Measurements from ENCODE around the gene GLIS1. TPM values are rescaled to one million over a fixed set of nuclear protein-coding genes. Genes with fewer than 3 reads are reported as not detected.
A peak's percentile ranks its signal among the peaks of the same experiment; 100 is the strongest.

Gene GLIS1
- total RNA-seq, 1 donor from 2014 or later: 17.4 TPM

GRCh38 chr1:53643881-53644390 is 95.0 kb downstream of the GLIS1 start:
- no peaks in the 10 kb centered on the region for H3K9me3 Mint-ChIP-seq (ENCODE audit: low read depth)
- H3K4me3 Mint-ChIP-seq (ENCODE audit: unreplicated experiment): no peak overlapping the region
- peaks cover 51% of the 10 kb centered on the region for H3K4me1 Mint-ChIP-seq (ENCODE audit: low read depth)
- no peaks in the 10 kb centered on the region for H3K27me3 Mint-ChIP-seq (ENCODE audit: low read depth)
- peaks cover 2% of the 10 kb centered on the region for H3K36me3 Mint-ChIP-seq (ENCODE audit: low read depth)
- peak; percentile 24 for DNase-seq (ENCODE audit: low spot score)
- peak overlapping the region; percentile 32 for H3K27ac Mint-ChIP-seq (ENCODE audit: unreplicated experiment)
- no peak for TF ChIP-seq CTCF (IDR thresholded peaks at IDR 0.05)

GRCh38 chr1:53643041-53643880 is 95.7 kb downstream of the GLIS1 start:
- H3K36me3 Mint-ChIP-seq (ENCODE audit: low read depth): peaks cover 2% of the 10 kb centered on the region
- peaks cover 47% of the 10 kb centered on the region for H3K4me1 Mint-ChIP-seq (ENCODE audit: low read depth)
- H3K9me3 Mint-ChIP-seq (ENCODE audit: low read depth): no peaks in the 10 kb centered on the region
- H3K27ac Mint-ChIP-seq (ENCODE audit: unreplicated experiment): peak overlapping the region; percentile 32
- peak; percentile 59 for DNase-seq (ENCODE audit: low spot score)
- no peaks in the 10 kb centered on the region for H3K27me3 Mint-ChIP-seq (ENCODE audit: low read depth)
- no peak overlapping the region for H3K4me3 Mint-ChIP-seq (ENCODE audit: unreplicated experiment)
- TF ChIP-seq CTCF (IDR thresholded peaks at IDR 0.05): no peak

GRCh38 chr1:53642607-53643006 is 96.4 kb downstream of the GLIS1 start:
- H3K9me3 Mint-ChIP-seq (ENCODE audit: low read depth): no peaks in the 10 kb centered on the region
- H3K4me1 Mint-ChIP-seq (ENCODE audit: low read depth): peaks cover 43% of the 10 kb centered on the region
- H3K36me3 Mint-ChIP-seq (ENCODE audit: low read depth): peaks cover under 1% of the 10 kb centered on the region
- TF ChIP-seq CTCF (IDR thresholded peaks at IDR 0.05): no peak
- peak; percentile 32 for DNase-seq (ENCODE audit: low spot score)
- no peak overlapping the region for H3K4me3 Mint-ChIP-seq (ENCODE audit: unreplicated experiment)
- no peak overlapping the region for H3K27ac Mint-ChIP-seq (ENCODE audit: unreplicated experiment)
- H3K27me3 Mint-ChIP-seq (ENCODE audit: low read depth): no peaks in the 10 kb centered on the region

GRCh38 chr1:53642215-53642555 is 96.8 kb downstream of the GLIS1 start:
- no peak overlapping the region for H3K27ac Mint-ChIP-seq (ENCODE audit: unreplicated experiment)
- TF ChIP-seq CTCF (IDR thresholded peaks at IDR 0.05): no peak
- DNase-seq (ENCODE audit: low spot score): peak; percentile 27
- H3K4me3 Mint-ChIP-seq (ENCODE audit: unreplicated experiment): no peak overlapping the region
- no peaks in the 10 kb centered on the region for H3K27me3 Mint-ChIP-seq (ENCODE audit: low read depth)
- H3K36me3 Mint-ChIP-seq (ENCODE audit: low read depth): no peaks in the 10 kb centered on the region
- H3K4me1 Mint-ChIP-seq (ENCODE audit: low read depth): peaks cover 41% of the 10 kb centered on the region
- H3K9me3 Mint-ChIP-seq (ENCODE audit: low read depth): no peaks in the 10 kb centered on the region

- Mint-ChIP-seq H3K4me1 (ENCODE audit: low read depth) (peaks cover 41% of the 10 kb centered on the region), H3K27me3 (ENCODE audit: low read depth) (no peaks in the 10 kb centered on the region), H3K27ac (ENCODE audit: unreplicated experiment) (no peak overlapping the region), H3K4me3 (ENCODE audit: unreplicated experiment) (no peak overlapping the region), H3K9me3 (ENCODE audit: low read depth) (no peaks in the 10 kb centered on the region), H3K36me3 (ENCODE audit: low read depth) (no peaks in the 10 kb centered on the region)
- DNase-seq (ENCODE audit: low spot score): peak; percentile 71
- no peak for TF ChIP-seq CTCF (IDR thresholded peaks at IDR 0.05)
Observed at GRCh38 chr1:53641481-53642214, 97.3 kb downstream of the GLIS1 start.
